A549 (cell line): ENCODE data around the gene PHTF1. TPM values are rescaled to one million over a fixed set of nuclear protein-coding genes. Genes with fewer than 3 reads are reported as not detected.

ENCODE experiments used
- ATAC-seq, 2 experiments: fragments of 200-7000 bp in 1 of 2; fragments of >200 bp in 1 of 2; cut with Nextera tagmentation in 1 of 2; cut with Tn5 transposase in 1 of 2; 3 replicates each; pipeline versions ENCODE4 v1.8.0 to v1.9.1; 2018 to 2020; ENCODE audit warnings: mild to moderate bottlenecking in 1 of 2, moderate library complexity in 1 of 2
- CTCF ChIA-PET: fragments of 300-600 bp; sonication (Branson Sonifier 250); formaldehyde crosslinking; extraction: SDS; loops from one replicate; lab custom pipeline; 2021; ENCODE audit warnings: antibody characterized with exemption, inconsistent platforms; lab: Yijun Ruan, JAX
- POLR2A ChIA-PET: fragments of 350-600 bp; formaldehyde crosslinking; extraction: SDS; loops from one replicate; lab custom pipeline; 2021; ENCODE audit warnings: antibody characterized with exemption, inconsistent platforms; lab: Yijun Ruan, JAX
- DNase-seq, 2 experiments: peaks; one replicate each; pipeline versions ENCODE4 v3.0.0 to v3.0.0-alpha.2; 2011 to 2016; ENCODE audit warnings: low read depth in 1 of 2, low spot score in 1 of 2
- FAIRE-seq: peaks from 2 replicates; lab custom pipeline; 2011; peaks lifted over from hg19 to GRCh38; lab: Jason Lieb, UNC
- H3K27ac ChIP-seq, 2 experiments: fragments of >200 bp; sonication (Bioruptor Twin); formaldehyde crosslinking; 3 replicates each; pipeline ENCODE4 v1.5.1; 2016 to 2017
- H3K4me1 ChIP-seq: fragments of >200 bp; sonication (Bioruptor Twin); formaldehyde crosslinking; 3 replicates; pipeline ENCODE4 v1.6.1; 2016
- H3K4me2 ChIP-seq: fragments of >200 bp; sonication (Bioruptor Twin); formaldehyde crosslinking; 3 replicates; pipeline ENCODE4 v1.6.1; 2016
- H3K4me3 ChIP-seq: fragments of >200 bp; sonication (Bioruptor Twin); formaldehyde crosslinking; 3 replicates; pipeline ENCODE4 v1.5.1; 2016
- H3K9me3 ChIP-seq: fragments of >200 bp; sonication (Bioruptor Twin); formaldehyde crosslinking; 3 replicates; pipeline ENCODE4 v1.6.1; 2016
- BHLHE40 ChIP-seq: IDR thresholded peaks from 2 replicates; pipeline ENCODE4 v1.6.1; 2012; ENCODE audit warnings: low read depth, low read length, inconsistent platforms
- CBX2 ChIP-seq: fragments of 200-600 bp; sonication (generic); IDR thresholded peaks from 2 replicates; pipeline ENCODE4 v1.6.1; 2016; ENCODE audit warnings: low read depth, mild to moderate bottlenecking, borderline replicate concordance
- CEBPB ChIP-seq, 2 experiments: fragments of >200 bp in 1 of 2; sonication (Bioruptor Twin) in 1 of 2; formaldehyde crosslinking in 1 of 2; IDR thresholded peaks; 2 replicates each; pipeline ENCODE4 v1.6.1; 2012 to 2016
- EHF ChIP-seq: fragments of 250-450 bp; sonication (Bioruptor Pico); IDR thresholded peaks from 2 replicates; pipeline ENCODE4 v1.5.0; 2020; ENCODE audit warnings: mild to moderate bottlenecking
- EHMT2 ChIP-seq: fragments of 200-600 bp; sonication (generic); IDR thresholded peaks from 2 replicates; pipeline ENCODE4 v1.6.1; 2016; ENCODE audit warnings: antibody characterized with exemption, low read depth, mild to moderate bottlenecking, moderate library complexity
- FOSL2 ChIP-seq, 2 experiments: fragments of 450-650 bp in 1 of 2; fragments of >200 bp in 1 of 2; sonication (Bioruptor Twin) in 1 of 2; formaldehyde crosslinking; IDR thresholded peaks; 2 replicates each; pipeline versions ENCODE4 v1.5.0 to v1.6.1; 2016 to 2020; ENCODE audit warnings: mild to moderate bottlenecking in 1 of 2, moderate library complexity in 1 of 2
- FOXS1 ChIP-seq: fragments of 250-450 bp; sonication (Bioruptor Pico); IDR thresholded peaks from 2 replicates; pipeline ENCODE4 v1.5.0; 2020; ENCODE audit warnings: mild to moderate bottlenecking, moderate library complexity
- GATA3 ChIP-seq: IDR thresholded peaks from 2 replicates; pipeline ENCODE4 v1.6.1; 2012; ENCODE audit warnings: borderline replicate concordance
- HDAC2 ChIP-seq: fragments of 200-600 bp; sonication (generic); IDR thresholded peaks from 2 replicates; pipeline ENCODE4 v1.6.1; 2016
- HEYL ChIP-seq: fragments of 250-450 bp; sonication (Bioruptor Pico); IDR thresholded peaks from 2 replicates; pipeline ENCODE4 v1.8.0; 2021; ENCODE audit warnings: mild to moderate bottlenecking, moderate library complexity
- HOXA7 ChIP-seq: fragments of 250-450 bp; sonication (Bioruptor Pico); IDR thresholded peaks from 2 replicates; pipeline ENCODE4 v1.5.0; 2020; ENCODE audit warnings: mild to moderate bottlenecking, moderate library complexity
- HOXB13 ChIP-seq: fragments of 250-450 bp; sonication (Bioruptor Pico); IDR thresholded peaks from 2 replicates; pipeline ENCODE4 v1.5.0; 2020; ENCODE audit warnings: low read depth, mild to moderate bottlenecking, moderate library complexity
- KDM1A ChIP-seq: fragments of 200-600 bp; sonication (generic); IDR thresholded peaks from 2 replicates; pipeline ENCODE4 v1.6.1; 2016; ENCODE audit warnings: low read depth, mild to moderate bottlenecking
- MAFK ChIP-seq: fragments of 450-650 bp; IDR thresholded peaks from 2 replicates; pipeline ENCODE4 v1.6.1; 2014; ENCODE audit not compliant: partially characterized antibody
- NPAS2 ChIP-seq: fragments of 250-450 bp; sonication (Bioruptor Pico); IDR thresholded peaks from 2 replicates; pipeline ENCODE4 v1.8.0; 2022; ENCODE audit warnings: mild to moderate bottlenecking, moderate library complexity, borderline replicate concordance
- NR3C1 ChIP-seq: fragments of >200 bp; sonication (Bioruptor Twin); formaldehyde crosslinking; IDR thresholded peaks from 3 replicates; pipeline ENCODE4 v1.6.1; 2017
- POLR2A ChIP-seq: IDR thresholded peaks from 2 replicates; pipeline ENCODE4 v1.6.1; 2012; ENCODE audit warnings: mild to moderate bottlenecking, low read length
- POLR2AphosphoS2 ChIP-seq: conservative IDR thresholded peaks from 2 replicates; pipeline ENCODE4 v1.6.1; 2012; ENCODE audit warnings: low read length, improper control_type of control experiment, inconsistent platforms
- REST ChIP-seq: fragments of 200-600 bp; sonication (generic); IDR thresholded peaks from 2 replicates; pipeline ENCODE4 v1.6.1; 2016; ENCODE audit warnings: antibody characterized with exemption, mild to moderate bottlenecking, moderate library complexity
- RFX5 ChIP-seq: fragments of 450-650 bp; IDR thresholded peaks from 2 replicates; pipeline ENCODE4 v1.7.1; 2014; ENCODE audit warnings: antibody characterized with exemption, mild to moderate bottlenecking, moderate library complexity
- SMC3 ChIP-seq: fragments of >200 bp; sonication (Bioruptor Twin); formaldehyde crosslinking; IDR thresholded peaks from 3 replicates; pipeline ENCODE4 v1.6.1; 2018; ENCODE audit warnings: inconsistent platforms
- TFCP2L1 ChIP-seq: fragments of 250-450 bp; sonication (Bioruptor Pico); IDR thresholded peaks from 2 replicates; pipeline ENCODE4 v1.5.0; 2021; ENCODE audit warnings: mild to moderate bottlenecking
- ZC3H11A ChIP-seq: fragments of 450-650 bp; IDR thresholded peaks from 2 replicates; pipeline ENCODE4 v1.6.1; 2014; ENCODE audit warnings: antibody characterized with exemption, mild to moderate bottlenecking
- ZSCAN20 ChIP-seq: fragments of 250-450 bp; sonication (Bioruptor Pico); IDR thresholded peaks from 2 replicates; pipeline ENCODE4 v1.8.0; 2022; ENCODE audit warnings: mild to moderate bottlenecking, moderate library complexity
- WGBS: methylation state at CpG from one replicate; pipeline ENCODE4 v1.1.6; 2017; ENCODE audit errors: missing lambda C conversion rate; 5-methylcytosine and 5-hydroxymethylcytosine counted together
- polyA plus RNA-seq, 4 experiments: library from polyadenylated mRNA; depleted of rRNA in 3 of 4; stranded (reverse); fragments of >200 nt; fragmentation: RNase III in 1 of 4; extraction: RNeasy Plus Mini Kit Qiagen cat#74134 plus additional on column Dnase treatment in 1 of 4; gene quantifications; 2 replicates in 3 of 4; 3 replicates in 1 of 4; pipeline ENCODE4 v1.2.3, GENCODE V29; 2011 to 2017
- TF ChIP-seq, protein P1 (sequence below): fragments of >200 bp; sonication (Bioruptor Twin); formaldehyde crosslinking; IDR thresholded peaks from 2 replicates; pipeline ENCODE4 v1.6.1; 2016

The PHTF1 gene
- polyA plus RNA-seq, 2 of the 4 experiments (the other 2 are of a cell fraction): 17.0 to 17.1 TPM

GRCh38 chr1:113662101-113662500, 97.2 kb downstream of the PHTF1 start:
- Histone ChIP-seq H3K27ac (no peak overlapping the region), H3K4me3 (no peak overlapping the region), H3K9me3 (no peaks in the 10 kb centered on the region), H3K4me2 (no peak overlapping the region), H3K4me1 (no peaks in the 10 kb centered on the region)
- FAIRE-seq: no peak
- ATAC-seq: no peak
- TF ChIP-seq KDM1A (no peak), RFX5 (no peak), NR3C1 (no peak), TFCP2L1 (CRISPR knock-in tag) (no peak), POLR2A (no peak), CEBPB (IDR thresholded peaks at IDR 0.05) (no peak), ZC3H11A (no peak)
- no peak for DNase-seq
- CTCF ChIA-PET: no interaction called here
- POLR2A ChIA-PET: no interaction called here
- WGBS: 90% methylated on average over 1 of the region's 1 CpG

DNA sequence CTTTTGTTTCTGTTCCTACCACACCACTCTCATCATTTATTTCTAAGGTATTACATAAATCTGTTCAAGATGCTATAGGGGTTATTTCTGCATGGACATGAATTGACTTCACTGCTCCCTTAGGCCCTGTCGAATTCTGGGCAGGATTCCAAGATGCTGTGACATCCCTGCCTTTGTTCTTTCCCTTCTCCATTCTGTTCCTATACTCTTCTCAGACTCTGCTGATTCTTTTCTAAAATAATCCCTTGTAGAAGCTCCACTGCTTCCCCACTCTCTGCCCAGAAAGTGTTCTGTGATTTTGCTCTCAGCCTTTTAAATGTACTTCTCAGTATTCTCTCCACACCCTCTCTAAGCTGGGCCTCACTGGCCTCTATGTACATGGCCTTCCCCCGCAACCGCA, 99.2 kb downstream of the PHTF1 start:
- 56% methylated on average over 2 of the region's 3 CpGs for WGBS
- ChIA-PET CTCF (interaction anchor here (1.3 to 2.0 kb wide), 2 partner anchors 11 to 207 kb away, joined by 3 to 4 read pairs; no protein-coding TSS in a partner anchor), POLR2A (no interaction called here)
- Histone ChIP-seq H3K9me3 (no peaks in the 10 kb centered on the region), H3K4me2 (no peak overlapping the region), H3K4me1 (no peaks in the 10 kb centered on the region), H3K4me3 (no peak overlapping the region)
- DNase-seq: no peak
- FAIRE-seq: no peak
- no peak for ATAC-seq
- TF ChIP-seq EHF (no peak), CBX2 (no peak), SMC3 (no peak), HOXB13 (no peak), HEYL (CRISPR knock-in tag) (no peak)
- TF ChIP-seq, all 56 proteins: peak for 0
- H3K27ac ChIP-seq: no peak overlapping the region

DNA sequence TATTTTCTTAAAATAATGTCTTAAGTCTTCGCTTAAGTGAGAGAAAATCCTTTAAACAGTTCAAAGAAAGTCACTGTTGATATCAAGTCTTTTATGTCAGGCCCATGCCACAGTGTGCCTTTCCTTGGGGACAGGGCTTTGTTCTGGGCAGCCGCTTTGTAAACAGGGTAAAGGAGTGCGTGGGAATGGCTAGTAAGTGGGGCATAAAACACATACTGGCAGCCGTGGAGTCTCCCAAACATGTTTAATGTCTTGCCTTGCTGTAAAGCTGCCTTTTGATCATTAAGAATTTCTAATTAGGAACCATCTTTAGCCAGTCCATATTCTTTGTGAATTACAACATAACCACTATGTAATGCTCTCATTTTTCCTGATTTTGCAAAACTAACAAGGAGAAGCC, 99.7 kb downstream of the PHTF1 start:
- CTCF ChIA-PET: interaction anchor here (2.0 kb wide), 1 partner anchor 11 kb away, joined by 4 read pairs; no protein-coding TSS in a partner anchor
- Histone ChIP-seq H3K9me3 (no peaks in the 10 kb centered on the region), H3K4me1 (no peaks in the 10 kb centered on the region), H3K4me3 (no peak overlapping the region), H3K4me2 (no peak overlapping the region), H3K27ac (no peak overlapping the region)
- TF ChIP-seq NPAS2 (CRISPR knock-in tag) (no peak), HOXA7 (CRISPR knock-in tag) (no peak), HDAC2 (no peak)
- POLR2A ChIA-PET: no interaction called here
- DNase-seq (no peak), FAIRE-seq (no peak), ATAC-seq (no peak)
- 96% methylated on average over 4 of the region's 4 CpGs for WGBS

GRCh38 chr1:113659035-113659434, 100.3 kb downstream of the PHTF1 start:
- CTCF ChIA-PET: interaction anchor here (2.0 kb wide), 1 partner anchor 12 kb away, joined by 4 read pairs; no protein-coding TSS in a partner anchor
- Histone ChIP-seq H3K9me3 (no peaks in the 10 kb centered on the region), H3K4me2 (no peak overlapping the region), H3K27ac (no peak overlapping the region), H3K4me1 (no peaks in the 10 kb centered on the region), H3K4me3 (no peak overlapping the region)
- POLR2A ChIA-PET: no interaction called here
- no peak for ATAC-seq
- 88% methylated on average over 9 of the region's 9 CpGs for WGBS
- TF ChIP-seq FOXS1 (no peak), EHMT2 (no peak), BHLHE40 (no peak), ZC3H11A (no peak), ZSCAN20 (CRISPR knock-in tag) (no peak), REST (no peak), GATA3 (no peak), MAFK (no peak), KDM1A (no peak), POLR2AphosphoS2 (no peak), POLR2A (no peak), FOSL2 (IDR thresholded peaks at IDR 0.05) (no peak), FOSL2 (CRISPR knock-in tag; IDR thresholded peaks at IDR 0.05) (no peak)
- TF ChIP-seq, protein P1, sequence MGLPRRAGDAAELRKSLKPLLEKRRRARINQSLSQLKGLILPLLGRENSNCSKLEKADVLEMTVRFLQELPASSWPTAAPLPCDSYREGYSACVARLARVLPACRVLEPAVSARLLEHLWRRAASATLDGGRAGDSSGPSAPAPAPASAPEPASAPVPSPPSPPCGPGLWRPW: no peak
- FAIRE-seq: no peak
- no peak for DNase-seq
